Stimulated activated CD8-positive, alpha-beta memory T cell treated with anti-CD3 and anti-CD28 coated beads, Interleukin-7, amount 100 ng/mL, for 4 hours (primary cell): ENCODE data around the gene PPFIA4.
"Not testable (repeated sequence)": the region's sequence is repeated elsewhere in the genome, so short reads cannot be mapped to it uniquely, and the experiment has no call there.

Experiments used
- DNase-seq, 2 donors: peaks; one replicate each; pipeline ENCODE4 v3.0.0-alpha.2; 2020; ENCODE audit warnings: low read depth in 2 of 2

PPFIA4 gene

DNA sequence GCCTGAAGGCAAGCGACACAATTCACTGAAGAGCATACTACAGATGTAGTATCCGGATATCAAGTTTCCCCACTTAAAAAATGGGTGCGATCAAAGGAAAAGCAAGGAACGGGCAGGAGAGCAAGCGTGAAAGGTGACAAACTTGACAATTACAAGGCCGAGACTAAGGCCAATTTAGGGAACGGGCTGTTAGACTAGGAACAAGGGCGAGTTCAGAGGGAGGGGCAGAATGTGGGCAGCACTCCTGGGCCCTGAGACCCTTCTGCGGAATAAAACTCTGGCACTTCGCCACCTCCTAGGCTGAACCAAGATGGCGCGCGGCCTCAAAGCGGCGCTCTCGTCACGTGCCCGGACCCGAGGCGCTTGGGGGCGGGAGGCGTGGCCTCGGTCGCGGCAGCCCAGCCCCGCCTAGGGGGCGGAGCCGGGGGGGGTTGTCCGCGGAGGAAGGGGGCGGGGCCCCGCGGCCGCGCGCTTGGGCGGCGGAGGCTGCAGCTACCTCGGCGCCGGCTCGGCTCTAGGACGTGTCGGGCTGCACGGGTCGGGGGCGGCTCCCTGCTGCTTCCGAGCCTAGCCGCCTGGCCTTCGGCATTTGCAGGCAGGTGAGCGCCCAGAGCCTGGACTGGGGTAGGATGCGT is at the start of gene PPFIA4:
PPFIA4 (plus strand) TSS at position 461 of the 635 bp plus-strand sequence. CDS start 12,518 bp downstream, outside the sequence.
- DNase-seq: peak; percentile 65 to 82

DNA sequence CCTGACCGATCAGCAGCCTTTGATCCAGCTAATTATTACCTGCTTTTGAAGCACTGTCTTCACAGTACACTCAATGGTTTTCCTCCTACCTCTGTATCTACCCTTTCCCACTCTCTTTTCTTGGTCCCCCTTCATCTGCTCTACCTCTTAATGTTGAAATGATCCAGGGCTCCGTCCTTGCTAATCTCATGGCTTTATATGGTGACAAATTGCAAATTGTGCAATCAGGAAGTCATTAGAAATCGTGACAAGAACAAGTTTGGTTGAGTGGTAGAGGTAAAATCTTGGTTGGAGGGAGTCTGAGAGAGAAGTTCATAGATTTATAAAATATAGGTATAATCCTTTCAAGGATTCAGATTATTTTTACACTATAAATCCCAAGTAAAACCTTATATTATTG is 49.7 kb upstream of the PPFIA4 start:
- no peak for DNase-seq

DNA sequence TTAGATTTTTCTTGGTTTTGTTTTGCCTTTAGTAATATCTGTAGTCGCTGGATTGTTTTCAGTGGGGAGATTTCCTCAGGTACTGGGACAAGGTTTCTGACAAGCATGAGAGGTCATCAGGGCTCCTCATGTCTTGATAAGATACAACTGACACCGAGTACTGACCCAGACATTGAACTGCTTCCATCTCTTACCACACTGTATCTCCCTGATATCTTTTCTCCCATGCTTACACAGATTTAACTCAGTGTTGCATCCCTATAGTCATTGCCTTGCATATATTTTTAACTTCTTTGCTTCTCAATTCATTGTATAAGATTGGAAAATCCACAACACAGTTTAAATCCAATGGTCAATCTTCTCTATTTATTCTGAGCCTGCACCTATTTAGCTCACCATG is 46.8 kb upstream of the PPFIA4 start:
- no peak for DNase-seq

DNA sequence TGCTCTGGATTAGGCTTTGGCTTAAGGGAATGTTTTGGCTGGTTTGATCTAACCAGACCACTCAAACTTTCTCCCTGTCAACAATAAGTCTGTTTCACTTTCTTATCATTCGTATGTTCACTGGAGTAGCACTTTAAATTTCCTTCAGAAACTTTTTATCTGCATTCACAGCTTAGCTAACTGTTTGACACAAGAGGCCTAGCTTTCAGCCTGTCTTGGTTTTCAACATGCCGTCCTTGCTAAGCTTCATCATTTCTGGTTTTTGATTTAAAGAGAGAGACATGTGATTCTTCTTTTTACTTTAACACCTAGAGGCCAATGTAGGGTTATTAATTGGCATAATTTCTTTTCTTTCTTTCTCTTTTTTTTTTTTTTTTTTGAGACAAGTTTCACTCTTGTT is 44.4 kb upstream of the PPFIA4 start:
- DNase-seq: no peak

DNA sequence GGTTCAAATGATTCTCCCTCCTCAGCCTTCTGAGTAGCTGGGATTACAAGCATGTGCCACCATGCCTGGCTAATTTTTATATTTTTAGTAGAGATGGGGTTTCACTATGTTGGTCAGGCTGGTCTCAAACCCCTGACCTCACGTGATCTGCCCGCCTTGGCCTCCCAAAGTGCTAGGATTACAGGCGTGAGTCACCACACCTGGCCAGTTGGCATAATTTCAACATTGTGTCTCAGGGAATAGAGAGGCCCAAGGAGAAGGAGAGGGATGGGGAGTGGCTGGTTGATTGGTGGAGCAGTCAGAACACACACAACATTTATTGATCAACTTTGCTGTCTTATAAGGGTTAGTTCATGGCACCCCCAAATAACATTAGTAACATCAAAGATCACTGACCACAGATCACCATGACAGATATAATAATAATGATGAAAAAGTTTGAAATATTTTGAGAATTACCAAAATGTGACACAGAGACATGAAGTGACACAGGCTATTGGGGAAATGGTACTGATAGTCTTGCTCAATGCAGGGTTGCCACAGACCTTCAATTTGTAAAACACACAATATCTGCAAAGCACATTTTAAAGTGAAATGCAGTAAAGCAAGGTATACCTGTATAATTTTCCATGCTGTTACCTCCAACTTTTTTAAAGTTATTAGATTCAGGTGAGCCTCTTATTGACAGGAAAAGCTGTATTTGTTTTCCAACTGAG is 43.4 kb upstream of the PPFIA4 start:
- no peak for DNase-seq

DNA sequence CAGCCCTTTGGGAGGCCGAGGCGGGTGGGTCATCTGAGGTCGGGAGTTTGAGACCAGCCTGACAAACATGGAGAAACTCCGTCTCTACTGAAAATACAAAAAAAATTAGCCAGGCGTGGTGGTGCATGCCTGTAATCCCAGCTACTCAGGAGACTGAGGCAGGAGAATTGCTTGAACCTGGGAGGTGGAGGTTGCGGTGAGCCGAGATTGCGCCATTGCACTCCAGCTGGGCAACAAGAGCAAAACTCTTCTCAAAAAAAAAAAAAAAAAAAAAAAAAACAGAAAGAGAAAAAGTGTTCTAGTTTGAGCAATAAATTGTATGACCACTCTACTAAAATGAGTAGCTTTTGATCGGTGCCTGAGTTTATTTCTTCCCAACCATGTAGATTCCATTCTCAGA is 40.2 kb upstream of the PPFIA4 start:
- DNase-seq: not testable (repeated sequence)

DNA sequence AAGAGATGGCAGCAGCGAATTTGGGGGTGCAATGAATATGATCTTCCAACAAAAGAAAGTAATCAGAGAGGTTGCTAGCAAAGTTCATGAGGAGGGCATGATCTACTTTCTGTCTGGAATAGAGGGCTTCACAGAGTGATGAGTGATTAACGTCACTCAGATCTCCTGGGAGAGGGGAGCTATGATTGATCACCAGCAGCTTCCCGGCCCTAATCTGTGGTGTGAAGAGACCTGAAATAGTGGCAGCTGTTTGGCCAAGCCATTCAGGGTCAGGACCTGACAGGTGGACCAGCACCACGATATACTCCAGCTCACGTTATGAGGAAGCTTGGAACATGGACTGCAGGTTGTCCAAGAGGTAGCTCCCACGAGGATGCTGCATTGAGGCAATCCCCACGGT is 39.0 kb upstream of the PPFIA4 start:
- DNase-seq: no peak

DNA sequence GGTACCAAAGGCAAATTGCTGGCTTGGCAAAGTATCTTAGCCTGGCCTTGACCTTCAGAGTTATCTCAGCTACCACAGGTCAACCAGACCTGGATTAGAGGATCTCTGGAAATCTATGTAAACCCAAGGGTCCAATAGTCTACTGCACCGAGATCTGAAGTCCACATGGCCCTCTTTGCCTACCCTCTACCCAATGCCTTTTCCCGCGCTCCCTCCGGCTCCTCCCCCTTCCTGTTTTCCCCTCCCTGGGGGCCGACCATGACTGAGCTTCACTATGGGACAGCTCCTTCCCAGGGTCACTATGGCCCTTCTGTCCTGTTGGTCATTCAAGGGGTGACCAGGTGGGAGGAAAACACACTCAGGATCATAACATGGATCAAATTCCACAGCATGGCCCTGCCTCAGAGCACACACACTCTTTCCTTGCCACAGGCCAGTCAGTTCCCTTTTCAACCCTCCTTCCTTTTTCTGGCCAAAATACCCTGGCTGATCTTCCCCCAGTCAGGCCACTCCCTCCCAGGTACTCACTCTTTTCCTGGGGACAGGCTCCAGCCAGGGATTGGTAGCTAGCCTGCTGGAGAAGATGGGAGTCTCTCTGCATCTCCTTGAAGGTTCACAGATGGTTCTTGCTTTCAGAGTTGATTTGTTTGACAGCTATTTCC is 38.2 kb upstream of the PPFIA4 start:
- no peak for DNase-seq

DNA sequence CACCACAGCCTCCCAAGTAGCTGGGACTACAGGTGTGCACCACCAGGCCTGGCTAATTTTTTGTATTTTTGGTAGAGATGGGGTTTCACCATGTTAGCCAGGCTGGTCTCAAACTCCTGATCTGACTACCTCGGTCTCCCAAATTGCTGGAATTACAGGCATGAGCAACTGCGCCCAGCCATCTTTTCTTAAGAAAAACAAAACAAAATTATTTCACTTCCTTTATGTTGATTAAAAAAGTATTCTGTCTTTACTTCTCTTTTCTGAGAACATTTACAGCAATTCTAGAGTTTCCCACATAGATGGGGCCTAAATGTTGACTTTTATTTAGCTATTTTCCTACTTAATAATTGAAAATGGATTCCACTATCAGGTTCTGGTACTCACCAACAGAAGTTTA is 36.4 kb upstream of the PPFIA4 start:
- DNase-seq: no peak

DNA sequence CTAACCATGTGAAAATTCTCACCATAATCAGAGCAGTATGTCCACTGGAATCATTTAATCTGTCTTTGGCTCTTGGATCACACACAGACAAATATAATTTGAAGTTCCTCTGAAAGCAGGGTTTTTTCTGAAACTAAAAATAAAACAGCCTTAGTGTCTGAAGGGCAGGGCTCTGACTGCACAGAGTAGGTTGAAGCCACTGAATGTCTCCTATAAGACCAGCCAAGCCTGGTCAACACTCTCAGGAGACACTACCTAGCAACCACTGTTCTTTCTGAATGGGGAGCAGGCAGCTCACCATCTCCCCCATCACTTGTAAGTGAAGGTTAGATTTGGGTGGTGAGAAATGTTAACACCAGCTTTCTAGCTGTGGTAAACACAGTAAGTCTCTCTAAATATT is 35.2 kb upstream of the PPFIA4 start:
- DNase-seq: no peak

DNA sequence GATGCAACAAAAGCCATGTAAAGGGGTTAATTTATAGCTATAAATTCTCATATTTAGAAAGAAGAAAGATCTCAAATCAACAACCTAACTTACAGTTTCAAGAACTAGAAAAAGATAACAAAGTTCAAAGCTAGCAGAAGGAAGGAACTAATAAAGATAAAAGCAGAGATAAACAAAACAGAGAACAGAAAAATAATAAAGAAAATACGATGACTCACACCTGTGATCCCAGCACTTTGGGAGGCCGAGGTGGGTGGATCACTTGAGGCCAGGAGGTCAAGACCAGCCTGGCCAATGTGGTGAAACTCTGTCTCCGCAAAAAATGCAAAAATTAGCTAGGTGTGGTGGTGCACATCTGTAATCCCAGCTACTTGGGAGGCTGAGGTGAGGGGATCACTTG is 31.5 kb upstream of the PPFIA4 start:
- no peak for DNase-seq

DNA sequence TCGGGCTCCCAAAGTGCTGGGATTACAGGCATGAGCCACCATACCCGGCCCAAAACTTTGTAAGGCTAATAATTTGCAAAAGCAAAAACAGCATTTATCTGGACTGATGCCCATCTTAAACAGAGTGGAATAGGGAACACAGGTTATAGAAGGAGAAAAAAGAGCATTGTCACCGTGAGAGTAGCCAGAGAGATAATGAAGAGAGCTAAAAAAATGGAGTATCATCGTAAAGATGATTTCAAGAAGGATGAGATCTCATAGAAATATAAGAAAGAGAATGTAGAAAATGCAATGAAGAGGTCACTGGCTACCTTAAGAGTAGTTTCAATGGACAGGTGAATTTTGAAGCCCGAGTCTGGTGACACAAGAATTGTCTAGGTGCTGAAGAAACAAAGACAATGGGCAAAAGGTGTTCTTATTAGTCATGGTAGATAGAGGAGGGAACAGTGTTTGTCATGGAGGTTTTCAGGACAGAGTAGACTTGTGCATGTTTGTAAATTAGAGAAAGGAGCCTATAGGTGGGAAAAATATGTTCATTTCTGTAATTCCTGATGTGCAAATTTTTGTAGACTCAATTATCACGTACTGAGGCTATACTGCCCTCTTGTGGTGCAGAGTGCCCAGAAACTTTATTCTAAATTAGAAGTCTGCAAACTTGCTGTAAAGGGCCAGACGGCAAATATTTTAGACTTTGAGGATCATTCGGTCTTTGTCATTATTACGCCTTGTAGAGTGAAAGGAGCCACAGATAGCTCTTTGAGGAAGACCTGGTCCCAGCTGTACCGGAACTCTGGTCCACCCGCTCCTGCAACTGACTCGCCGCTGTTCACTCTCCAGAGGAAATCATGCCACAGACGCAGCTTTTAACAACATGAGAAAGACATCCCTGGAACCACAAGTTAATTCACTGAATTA is 27.2 kb upstream of the PPFIA4 start:
- DNase-seq: peak in 1 of 2 donors; percentile 38

DNA sequence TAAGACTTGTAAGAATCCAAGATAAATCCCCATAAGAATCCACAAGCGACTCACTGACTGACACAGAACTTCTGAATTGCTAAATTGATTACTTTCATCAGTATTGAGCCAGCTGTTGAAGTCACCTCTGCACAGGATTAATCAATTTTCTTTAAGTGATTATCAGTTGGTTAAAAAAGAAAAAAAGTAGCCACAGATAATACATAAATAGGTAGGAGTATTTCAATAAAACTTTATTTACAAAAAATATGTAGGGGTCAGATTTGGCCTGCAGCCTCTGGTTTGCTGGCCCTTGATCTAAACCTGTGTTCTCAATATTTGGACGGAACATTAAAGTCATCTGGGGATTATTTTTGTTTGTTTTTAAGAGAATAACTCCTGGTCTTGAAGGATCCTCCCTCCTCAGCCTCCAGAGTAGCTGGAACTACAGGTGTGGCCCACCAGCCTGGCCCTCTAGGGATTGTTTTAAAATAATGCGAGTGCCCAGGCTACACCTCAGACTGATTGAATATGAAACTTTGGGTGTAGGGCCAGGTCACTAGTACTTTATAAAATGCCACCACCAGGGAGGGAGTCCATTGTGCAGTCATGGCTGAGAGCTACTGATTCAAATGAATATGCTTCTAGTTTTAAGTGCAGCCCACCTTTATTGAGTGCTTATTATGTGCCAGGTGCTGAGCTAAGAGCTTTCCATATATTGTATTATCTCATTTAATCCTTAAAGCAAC is 25.9 kb upstream of the PPFIA4 start:
- DNase-seq: no peak

DNA sequence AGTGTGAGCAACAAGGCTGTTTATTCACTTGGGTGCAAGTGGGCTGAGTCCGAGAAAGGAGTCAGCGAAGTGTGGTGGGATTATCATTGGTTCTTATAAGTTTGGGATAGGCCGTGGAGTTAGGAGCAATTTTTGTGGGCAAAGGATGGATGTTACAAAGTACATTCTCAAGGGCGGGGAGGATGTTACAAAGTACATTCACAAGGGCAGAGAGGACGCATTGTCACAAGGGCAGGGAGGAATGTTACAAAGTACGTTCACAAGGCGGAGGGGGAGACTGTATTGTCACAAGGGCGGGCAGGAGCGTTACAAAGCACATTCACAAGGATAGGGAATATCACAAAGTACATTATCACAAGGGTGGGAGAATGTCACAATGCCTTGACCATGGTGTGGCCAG is 24.3 kb upstream of the PPFIA4 start:
- DNase-seq: no peak

DNA sequence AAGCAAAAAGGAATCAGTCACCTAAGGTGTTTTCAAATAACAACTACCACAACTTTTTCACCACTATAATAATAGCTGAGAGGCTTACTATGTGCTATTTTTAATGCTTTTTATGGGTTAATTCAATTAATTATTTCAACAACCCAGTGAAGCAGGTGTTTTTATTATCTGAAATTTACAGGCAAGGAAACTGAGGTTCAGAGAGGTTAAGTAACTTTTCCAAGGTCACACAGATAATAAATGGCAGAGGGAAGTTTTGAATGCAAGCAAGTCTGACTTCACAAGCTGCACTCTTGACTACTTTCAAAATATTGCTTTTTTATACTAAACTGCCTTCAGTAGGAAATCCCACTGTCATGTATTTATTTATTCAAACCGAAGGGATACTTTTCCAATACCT is 23.3 kb upstream of the PPFIA4 start:
- DNase-seq: no peak

DNA sequence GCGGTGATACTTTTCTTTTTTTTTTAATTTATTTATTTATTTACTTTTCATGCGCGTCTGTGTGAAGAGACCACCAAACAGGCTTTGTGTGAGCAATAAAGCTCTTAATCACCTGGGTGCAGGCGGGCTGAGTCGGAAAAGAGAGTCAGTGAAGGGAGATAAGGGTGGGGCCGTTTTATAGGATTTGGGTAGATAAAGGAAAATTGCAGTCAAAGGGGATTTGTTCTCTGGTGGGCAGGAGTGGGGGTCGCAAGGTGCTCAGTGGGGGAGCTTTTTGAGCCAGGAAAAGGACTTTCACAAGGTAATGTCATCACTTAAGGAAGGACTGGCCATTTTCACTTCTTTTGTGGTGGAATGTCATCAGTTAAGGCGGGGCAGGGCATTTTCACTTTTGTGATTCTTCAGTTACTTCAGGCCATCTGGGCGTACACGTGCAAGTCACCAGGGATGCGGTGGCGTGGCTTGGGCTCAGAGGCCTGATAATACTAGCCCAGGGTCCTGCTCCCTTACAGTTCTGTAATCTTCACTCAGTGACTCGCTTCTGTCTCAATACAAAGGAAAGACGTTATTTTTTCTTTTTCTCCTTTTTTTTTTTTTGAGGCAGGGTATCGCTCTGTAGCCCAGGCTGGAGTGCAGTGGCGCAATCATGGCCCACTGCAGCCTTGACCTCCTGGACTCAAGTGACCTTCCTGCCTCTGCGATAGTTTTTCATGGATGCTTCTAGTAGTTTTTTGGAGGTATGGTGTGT is 20.7 kb upstream of the PPFIA4 start:
- DNase-seq: not testable (repeated sequence)

DNA sequence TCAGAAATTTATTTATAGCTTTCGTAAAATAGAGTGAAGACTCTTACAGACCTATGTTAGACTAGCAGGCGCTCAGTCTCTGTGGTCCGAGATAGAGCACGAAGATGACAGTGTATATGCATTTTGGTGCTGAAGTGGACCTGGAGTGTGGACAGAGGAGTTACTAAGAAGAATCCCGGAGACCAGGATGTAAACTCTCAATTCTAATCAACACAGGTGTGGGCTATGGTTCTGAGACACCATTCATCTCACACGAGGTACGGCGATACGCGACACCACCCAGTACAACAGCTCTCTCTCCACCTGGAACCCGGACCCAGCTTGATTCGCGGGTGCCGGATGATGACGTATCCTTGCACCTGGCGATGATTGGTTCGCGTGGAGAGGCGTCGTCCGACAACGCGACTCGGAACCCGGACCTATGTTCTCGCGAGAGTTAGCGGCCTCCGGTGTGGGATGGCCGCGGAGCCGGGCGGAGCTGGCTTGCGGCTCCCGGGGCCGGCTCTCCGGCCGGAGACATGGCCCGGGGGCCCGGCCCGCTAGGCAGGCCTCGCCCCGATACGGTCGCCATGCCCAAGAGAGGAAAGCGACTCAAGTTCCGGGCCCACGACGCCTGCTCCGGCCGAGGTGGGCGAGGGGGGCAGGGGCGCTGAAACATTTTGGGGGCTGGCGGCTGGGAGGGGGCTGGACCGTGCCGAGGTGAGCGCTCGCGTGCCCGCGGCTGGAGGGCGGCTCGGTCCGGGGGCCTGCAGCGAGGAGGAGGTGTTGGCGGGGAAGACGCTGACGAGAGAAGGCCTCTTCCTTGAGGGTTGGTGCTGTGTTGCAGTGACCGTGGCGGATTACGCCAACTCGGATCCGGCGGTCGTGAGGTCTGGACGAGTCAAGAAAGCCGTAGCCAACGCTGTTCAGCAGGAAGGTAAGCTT is 19.1 kb upstream of the PPFIA4 start, which contains the start of gene TMEM183A:
TMEM183A (plus strand) TSS at position 427 of the 924 bp plus-strand sequence; CDS start at position 519, 92 bp downstream.
- peak; percentile 92 to 95 for DNase-seq

DNA sequence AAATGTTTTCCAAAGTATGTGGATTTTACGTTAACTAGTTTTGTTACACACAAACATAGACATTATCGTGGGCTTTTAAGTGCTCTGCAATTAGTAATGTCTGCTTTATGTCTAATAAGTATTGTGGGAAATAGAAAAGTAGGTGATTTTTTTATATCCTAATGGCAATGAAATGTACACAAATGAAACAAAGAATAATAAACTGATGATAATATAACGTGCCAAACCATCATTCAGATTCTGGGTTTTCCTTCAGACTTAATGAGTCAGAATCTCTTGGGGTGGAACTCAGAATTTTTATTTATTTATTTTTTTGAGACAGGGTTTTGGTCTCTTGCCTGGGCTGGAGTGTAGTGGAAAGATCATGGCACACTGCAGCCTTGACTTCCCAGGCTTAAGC is 17.1 kb upstream of the PPFIA4 start:
- DNase-seq: no peak

DNA sequence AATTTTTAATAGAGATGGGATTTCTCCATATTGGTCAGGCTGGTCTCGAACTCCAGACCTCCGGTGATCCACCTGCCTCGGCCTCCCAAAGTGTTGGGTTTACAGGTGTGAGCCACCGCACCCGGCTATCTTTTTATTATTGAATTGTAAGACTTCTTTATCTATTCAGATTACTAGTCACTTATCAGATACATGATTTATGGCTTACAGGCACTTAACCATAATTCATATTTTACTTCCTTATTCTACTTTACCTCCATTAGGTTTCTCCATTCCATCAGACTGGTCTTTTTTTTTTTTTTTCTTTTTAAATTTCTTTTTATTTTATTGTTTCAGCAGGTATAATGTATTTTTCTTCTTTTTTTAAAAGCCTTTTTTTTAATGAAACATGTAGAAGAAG is 14.7 kb upstream of the PPFIA4 start:
- no peak for DNase-seq
